Central memory CD4-positive, alpha-beta T cell (primary cell): ENCODE data around the gene DCUN1D3.
"Not testable (repeated sequence)": the region's sequence is repeated elsewhere in the genome, so short reads cannot be mapped to it uniquely, and the experiment has no call there.

ENCODE experiments used
- DNase-seq: peaks from one replicate; pipeline ENCODE4 v3.0.0; 2022

DCUN1D3 gene

GRCh38 chr16:20887207-20887606, 13.0 kb downstream of the DCUN1D3 start:
- no peak for DNase-seq

GRCh38 chr16:20886320-20886719, 13.8 kb downstream of the DCUN1D3 start:
- no peak for DNase-seq

- no peak for DNase-seq
Measured at GRCh38 chr16:20884240-20884556, 16.0 kb downstream of the DCUN1D3 start.

GRCh38 chr16:20883554-20884239, 16.5 kb downstream of the DCUN1D3 start:
- no peak for DNase-seq

DNA sequence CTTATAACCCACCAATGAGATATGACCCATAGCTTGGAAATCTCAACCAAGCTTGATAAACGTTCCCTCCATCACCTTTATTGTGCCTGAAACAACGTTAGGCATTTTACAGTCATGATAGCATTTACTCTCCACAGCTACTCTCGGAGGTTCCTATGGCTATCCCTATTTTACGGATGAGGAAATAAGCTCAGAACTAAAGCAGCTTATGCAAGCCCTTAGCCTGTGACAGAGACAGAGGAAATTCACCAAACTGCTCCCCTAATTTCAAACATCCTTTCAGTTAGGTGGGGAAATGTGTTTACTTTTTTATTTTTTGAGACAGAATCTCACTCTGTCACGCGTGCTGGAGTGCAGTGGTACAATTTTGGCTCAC, 18.7 kb downstream of the DCUN1D3 start:
- no peak for DNase-seq

DNA sequence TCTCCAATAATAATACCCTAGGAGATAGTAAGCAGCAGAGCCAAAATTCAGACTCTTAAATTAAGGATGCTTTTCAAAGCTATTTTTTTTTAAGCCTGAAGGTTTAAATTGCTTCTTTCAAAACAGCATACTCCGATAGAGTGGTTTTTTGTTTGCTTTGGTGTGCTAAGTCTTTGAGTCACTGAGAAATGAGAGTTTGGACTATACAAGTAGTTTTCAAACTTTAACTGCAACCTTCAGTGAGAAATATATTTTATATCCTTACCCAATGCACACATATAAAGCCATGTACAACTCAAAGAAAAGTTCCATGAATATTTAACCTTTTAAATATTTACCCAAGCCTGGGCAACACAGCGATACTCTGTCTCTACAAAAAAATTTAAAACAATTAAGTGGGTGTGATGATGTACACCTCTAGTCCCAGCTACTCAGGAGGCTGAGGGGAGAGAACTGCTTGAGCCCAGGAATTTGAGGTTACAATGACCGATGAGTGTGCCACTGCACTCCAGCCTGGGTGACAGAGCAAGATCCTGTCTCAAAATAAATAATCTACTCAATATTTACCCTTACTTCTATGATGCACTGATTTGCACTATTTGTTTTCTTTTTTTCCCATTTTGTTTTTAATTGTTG, 19.2 kb downstream of the DCUN1D3 start:
- no peak for DNase-seq

GRCh38 chr16:20879175-20880040, 20.8 kb downstream of the DCUN1D3 start:
- DNase-seq, result no peak

DNA sequence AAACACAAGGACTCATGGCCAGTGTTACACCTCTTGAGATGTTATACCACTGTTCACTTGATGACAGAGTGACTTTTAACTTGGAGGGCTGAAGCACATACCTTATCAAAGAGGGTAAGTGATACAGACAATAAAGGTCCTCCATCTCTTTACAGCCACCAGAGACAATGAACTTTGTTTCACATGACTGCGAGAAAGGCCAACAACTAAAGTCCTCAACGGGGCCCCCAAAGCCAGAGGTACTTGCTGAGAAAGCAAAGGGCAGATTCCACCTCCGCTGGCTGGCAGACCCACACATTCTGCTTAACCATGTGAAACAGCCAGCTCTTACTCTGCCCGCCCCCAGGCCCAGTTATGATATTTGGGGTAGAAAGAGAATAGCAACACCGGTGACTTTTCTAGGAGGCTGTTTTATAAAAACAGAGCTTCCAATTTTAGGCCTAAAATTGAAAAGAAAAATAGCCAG, 21.4 kb downstream of the DCUN1D3 start:
- no peak for DNase-seq

- no peak for DNase-seq
Measured at GRCh38 chr16:20875355-20875650, 24.9 kb downstream of the DCUN1D3 start.

- DNase-seq, result no peak
Measured at GRCh38 chr16:20874088-20874581, 26.0 kb downstream of the DCUN1D3 start.

DNA sequence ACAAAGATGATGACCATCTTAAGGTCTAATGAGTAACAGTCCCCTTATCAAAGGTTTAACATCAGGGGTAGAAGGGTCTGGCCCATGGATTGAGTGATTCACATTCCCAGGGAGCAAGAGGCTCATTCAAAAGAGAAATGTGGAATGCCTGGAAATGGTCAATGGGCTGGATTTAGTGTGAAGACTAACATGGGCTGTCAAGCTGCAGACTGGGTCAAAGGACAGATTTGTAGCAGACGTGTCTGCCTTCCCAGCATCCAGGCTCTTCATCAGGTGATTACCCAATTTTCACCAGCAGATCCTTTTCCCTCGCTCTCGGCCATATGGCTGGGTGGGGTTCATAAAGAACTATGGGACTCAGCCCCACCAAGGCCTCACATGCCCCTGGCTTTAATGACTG, 26.8 kb downstream of the DCUN1D3 start:
- DNase-seq, result no peak

- no peak for DNase-seq
Measured at GRCh38 chr16:20871941-20872815, 28.0 kb downstream of the DCUN1D3 start.

- no peak for DNase-seq
Measured at GRCh38 chr16:20871258-20871657, 28.9 kb downstream of the DCUN1D3 start.

- no peak for DNase-seq
Measured at GRCh38 chr16:20870122-20870820, 29.9 kb downstream of the DCUN1D3 start.

- no peak for DNase-seq
Measured at GRCh38 chr16:20868890-20869289, 31.3 kb downstream of the DCUN1D3 start.

- no peak for DNase-seq
Measured at GRCh38 chr16:20867585-20867984, 32.6 kb downstream of the DCUN1D3 start.

DNA sequence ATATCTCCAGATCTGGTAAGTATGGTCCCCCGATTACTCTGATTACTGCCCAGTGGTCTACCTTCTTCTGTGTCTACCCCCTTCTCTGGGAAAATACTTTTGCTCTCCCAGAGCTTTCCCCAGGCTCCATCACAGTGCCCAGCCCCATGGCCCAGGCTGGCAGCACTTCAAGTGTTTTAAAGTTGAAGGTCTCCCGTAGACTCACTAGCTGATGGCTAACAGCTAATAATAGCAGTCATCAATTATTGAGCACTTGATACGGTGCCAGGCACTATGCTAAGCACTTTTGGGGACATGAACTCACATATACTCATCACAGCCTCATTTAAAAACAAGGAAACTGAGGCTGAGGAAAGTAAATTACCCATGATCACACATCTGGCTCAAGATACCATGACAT, 33.4 kb downstream of the DCUN1D3 start:
- no peak for DNase-seq

DNA sequence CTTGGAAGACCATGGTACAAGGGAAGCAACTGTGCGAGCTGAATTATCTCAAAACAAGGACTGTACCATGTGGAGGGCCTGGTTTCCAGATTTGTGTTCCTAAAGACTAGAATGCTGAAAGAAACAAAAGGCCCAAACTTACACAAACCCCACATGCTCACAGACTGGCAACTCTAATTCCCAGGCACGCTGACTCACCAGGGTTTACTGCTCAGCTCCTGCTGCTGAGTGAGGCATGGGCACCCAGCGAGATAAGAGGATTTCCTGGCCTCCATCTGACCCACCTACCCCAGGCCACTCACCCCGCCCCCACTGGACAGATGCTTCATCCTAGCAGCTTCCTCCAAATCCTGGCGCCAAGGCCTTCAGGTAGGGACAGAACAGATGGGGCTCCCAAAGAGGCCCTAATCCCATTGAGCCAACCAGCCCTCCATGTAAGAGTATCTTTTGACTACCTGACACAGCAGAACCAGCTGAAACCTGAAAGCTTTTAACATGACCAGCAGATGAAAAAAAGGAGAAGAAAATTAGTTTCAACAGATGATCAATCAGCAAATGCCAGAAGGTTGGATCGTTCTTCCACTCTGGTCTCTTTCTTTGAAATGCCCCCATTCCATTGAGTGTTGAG, 33.9 kb downstream of the DCUN1D3 start:
- no peak for DNase-seq

GRCh38 chr16:20865420-20866131, 34.6 kb downstream of the DCUN1D3 start:
- DNase-seq, result no peak

DNA sequence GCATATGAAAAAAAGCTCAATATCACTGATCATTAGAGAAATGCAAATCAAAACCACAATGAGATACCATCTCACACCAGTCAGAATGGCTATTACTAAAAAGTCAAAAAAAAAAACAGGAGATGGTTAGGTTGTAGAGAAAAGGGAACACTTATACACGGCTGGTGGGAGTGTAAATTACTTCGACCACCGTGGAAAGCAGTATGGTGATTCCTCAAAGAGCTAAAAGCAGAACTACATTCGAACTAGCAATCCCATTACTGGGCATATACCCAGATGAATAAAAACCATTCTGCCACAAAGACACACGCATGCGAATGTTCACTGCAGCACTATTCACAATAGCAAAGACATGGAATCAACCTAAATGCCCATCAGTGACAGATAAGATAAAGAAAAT, 35.8 kb downstream of the DCUN1D3 start:
- DNase-seq, result not testable (repeated sequence)
